HG02798 (cell line): Measurements from ENCODE around the gene SLC47A1.
A peak's percentile ranks its signal among the peaks of the same experiment; 100 is the strongest.
"Not testable (repeated sequence)": the region's sequence is repeated elsewhere in the genome, so short reads cannot be mapped to it uniquely, and the experiment has no call there.

ENCODE experiments used
- ATAC-seq: cut with Tn5 transposase; IDR thresholded peaks from one replicate; pipeline ENCODE4 v1.9.1; 2021; ENCODE audit warnings: mild to moderate bottlenecking; ENCODE audit not compliant: unreplicated experiment, poor library complexity

The SLC47A1 gene, protein sequence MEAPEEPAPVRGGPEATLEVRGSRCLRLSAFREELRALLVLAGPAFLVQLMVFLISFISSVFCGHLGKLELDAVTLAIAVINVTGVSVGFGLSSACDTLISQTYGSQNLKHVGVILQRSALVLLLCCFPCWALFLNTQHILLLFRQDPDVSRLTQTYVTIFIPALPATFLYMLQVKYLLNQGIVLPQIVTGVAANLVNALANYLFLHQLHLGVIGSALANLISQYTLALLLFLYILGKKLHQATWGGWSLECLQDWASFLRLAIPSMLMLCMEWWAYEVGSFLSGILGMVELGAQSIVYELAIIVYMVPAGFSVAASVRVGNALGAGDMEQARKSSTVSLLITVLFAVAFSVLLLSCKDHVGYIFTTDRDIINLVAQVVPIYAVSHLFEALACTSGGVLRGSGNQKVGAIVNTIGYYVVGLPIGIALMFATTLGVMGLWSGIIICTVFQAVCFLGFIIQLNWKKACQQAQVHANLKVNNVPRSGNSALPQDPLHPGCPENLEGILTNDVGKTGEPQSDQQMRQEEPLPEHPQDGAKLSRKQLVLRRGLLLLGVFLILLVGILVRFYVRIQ

DNA sequence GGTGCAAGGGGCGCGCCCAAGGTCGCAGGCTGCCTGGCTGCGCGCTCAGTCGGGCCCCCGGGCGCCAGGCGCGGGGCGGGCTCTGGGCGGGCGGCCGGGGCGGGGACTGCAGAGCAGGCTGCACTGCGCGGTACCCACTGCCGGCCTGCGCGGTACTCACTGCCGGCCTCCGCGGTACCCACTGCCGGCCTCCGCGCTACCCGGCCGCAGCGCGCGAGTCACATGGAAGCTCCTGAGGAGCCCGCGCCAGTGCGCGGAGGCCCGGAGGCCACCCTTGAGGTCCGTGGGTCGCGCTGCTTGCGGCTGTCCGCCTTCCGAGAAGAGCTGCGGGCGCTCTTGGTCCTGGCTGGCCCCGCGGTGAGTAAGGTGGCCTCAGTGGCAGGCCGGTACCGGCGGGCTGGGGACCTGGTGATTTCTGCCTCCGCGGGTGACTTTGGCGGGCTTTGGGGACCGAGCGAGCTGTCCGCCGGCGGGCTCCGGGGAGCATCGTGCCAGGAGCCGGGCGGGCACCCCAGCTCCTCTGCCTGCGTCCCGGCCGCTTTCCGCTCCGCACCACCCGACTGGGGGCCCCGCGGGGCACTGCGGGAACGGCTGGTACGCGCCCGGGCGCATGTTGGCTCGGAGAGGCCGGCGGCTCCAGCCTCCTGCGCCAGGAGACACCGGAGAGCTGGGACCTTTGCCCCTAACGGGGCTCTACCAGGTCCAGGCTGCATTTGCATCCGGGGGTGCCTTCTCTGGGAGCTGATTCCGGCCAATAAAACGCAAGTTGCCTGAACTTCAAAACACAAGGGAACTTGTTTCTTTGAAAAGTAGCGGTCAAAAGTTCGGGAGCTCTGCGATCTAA is at the start of gene SLC47A1:
Gene SLC47A1, plus strand, starts transcription at position 137 of the 844 bp plus-strand sequence. Its CDS starts 86 bp downstream, at position 223.
- ATAC-seq = no peak

DNA sequence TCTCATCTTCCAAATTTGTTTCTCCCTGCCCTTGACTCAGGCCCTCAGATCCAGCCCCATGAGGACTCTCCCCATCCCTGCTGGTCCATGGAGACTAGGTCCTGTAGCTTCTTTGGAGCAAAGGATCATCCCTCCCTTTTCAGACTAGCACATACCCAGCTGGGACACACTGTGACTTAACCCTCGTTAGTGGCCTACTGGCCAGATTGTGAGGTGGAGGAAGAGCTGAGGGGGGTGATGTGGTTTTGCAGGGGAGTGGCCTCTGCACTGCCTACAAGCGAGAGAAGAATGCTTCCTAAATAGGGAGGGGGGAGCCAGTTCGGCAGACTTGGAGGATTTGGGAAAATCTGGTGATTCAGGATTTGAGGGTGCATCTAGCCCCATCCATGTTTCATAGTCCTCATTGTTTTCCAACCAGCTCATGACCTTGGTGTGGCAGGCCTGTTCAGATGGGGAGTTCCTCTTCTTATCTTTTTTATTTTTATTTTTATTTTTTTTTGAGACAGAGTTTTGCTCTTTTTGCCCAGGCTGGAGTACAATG is 47.8 kb upstream of the SLC47A1 start:
- ATAC-seq = no peak

GRCh38 chr17:19486351-19487023 is 47.2 kb upstream of the SLC47A1 start:
- no peak for ATAC-seq

- no peak for ATAC-seq
These were observed 46.5 kb upstream of the SLC47A1 start for GRCh38 chr17:19487024-19487600.

DNA sequence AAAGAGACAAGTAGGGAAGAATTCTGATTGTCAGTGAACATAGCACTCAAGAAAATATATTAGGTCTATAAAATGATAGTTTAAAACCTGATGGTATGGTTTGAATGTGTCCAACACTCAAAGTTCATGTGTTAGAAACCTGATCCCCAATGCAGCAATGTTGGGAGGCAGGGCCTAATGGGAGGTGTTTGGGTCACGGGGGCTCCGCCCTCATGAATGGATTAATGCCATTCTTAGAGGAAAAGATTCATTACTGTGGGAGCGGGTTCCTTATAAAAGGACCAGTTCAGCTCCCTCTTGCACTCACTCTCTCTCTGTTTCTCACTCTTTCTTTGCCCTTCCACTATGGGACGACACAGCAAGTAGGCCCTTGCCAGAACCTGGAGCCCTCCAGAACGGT is 41.5 kb upstream of the SLC47A1 start:
- no peak for ATAC-seq

DNA sequence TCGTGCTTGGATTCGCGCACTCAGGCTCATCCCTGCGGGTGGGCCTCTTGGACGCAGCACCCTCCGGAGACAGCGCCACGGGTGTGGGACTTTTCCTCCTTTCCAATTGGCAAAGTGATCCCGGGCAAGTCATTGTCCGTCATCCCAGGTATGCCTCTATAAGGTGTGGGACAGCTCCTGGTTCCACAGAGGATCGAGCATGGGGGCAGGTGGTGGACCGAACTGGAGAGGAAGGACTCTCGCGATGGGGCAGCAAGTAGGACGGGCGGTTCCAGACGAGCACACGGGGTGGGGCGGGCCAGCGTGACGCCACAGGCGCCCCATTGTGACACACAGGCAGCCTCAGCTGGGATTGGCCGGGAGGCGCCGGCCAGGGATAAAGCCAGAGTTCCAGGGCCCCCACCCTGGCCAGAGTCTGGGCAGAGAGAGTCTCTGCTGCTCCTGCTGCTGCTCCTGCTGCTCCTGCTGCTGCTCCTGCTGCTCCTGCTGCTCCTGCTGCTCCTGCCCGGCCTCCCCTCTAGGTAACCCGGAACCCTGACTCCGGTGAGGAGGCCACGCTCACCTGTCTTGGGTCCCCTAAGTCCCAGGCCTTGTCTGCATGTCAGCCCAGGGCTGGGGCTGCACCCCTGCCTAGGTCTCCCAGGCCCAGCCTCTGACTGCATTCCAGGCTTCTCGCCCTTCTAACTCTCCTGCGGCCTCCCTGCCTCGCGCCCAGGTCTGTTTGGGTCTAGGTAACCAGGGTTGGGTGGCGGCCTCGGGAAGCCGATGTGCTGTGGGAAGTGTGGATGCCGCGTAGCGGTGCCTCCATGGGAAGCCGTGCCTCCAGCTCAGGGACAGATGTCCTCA is 38.5 kb upstream of the SLC47A1 start:
- no peak for ATAC-seq

DNA sequence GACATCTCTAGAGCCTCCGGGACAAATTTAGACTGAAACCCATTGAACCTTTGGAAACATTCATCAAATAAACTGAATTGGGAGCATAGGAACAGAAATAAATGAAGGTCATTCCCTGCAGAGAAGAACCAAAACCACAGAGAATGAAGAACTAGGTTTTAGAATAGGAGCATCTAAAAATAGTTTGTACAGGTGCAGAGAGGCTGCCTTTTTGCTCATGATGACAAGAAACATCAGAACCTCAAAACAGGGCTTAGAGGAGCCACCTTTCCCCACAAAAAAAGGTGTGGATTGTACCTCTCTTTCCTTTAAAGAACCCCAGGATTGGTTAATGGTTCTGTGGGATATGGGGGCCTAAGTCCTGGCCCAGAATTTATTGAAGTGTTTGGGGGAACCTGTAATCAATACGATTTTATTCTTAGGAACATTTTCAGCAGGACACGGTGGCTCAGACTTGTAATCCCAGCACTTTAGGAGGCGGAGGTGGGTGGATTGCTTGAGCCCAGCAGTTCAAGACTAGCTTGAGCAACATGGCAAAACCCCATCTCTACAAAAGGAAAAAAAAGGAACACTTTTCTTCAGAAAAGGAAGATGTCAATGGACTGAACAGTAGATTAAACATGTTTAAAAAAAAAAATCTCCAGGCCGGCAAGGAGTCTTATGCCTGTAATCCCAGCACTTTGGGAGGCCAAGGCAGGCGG is 37.7 kb upstream of the SLC47A1 start:
- ATAC-seq = no peak

GRCh38 chr17:19497624-19498023 is 36.0 kb upstream of the SLC47A1 start:
- no peak for ATAC-seq

DNA sequence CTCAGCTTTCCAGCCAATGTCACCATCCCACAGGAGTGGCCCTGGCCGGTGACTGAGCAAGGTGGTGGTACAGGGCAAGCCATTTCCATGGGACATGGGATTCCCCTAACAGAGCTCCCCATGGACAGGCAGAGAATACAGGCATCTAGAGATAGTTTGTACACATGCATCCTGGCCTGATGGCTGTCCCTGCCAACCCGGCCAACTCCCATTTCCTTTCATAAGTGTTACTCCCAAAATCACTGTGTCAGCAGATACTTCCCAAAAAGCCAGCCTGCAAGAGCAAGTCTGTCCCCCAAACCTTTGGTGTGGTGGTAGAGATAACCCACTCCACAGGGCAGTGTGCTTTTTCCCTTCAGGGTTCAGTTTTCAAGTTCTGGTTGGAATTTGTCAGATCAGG is 32.4 kb upstream of the SLC47A1 start:
- no peak for ATAC-seq

DNA sequence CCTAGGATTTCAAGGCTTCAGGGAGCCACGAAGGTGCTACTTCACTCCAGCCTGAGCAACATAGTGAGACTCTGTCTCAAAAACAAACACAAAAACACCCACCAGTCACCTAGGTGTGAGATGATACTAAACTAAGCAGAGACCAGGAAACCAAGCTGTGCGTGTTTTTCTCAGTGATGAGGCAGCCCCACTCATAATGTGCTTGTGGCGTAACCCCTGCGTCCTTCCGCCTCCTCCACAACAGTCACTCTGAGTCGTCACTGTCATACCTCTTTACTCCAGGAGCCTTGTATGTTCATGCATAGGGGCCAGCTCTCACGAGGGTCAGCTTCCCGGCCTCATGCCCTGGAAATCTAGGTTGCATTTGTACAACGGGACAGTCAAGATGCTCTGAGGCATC is 31.1 kb upstream of the SLC47A1 start:
- ATAC-seq = no peak

DNA sequence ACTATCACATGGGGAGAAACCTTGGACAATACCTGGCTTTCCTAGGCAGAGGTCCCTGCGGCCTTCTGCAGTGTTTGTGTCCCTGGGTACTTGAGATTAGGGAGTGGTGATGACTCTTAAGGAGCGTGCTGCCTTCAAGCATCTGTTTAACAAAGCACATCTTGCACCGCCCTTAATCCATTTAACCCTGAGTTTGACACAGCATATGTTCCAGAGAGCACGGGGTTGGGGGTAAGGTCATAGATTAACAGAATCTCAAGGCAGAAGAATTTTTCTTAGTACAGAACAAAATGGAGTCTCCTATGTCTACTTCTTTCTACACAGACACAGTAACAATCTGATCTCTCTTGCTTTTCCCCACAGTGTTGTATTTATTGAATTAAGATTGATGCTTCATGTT is 28.1 kb upstream of the SLC47A1 start:
- ATAC-seq = not testable (repeated sequence)

GRCh38 chr17:19507775-19508576 is 25.7 kb upstream of the SLC47A1 start:
- ATAC-seq = peak; percentile 88

DNA sequence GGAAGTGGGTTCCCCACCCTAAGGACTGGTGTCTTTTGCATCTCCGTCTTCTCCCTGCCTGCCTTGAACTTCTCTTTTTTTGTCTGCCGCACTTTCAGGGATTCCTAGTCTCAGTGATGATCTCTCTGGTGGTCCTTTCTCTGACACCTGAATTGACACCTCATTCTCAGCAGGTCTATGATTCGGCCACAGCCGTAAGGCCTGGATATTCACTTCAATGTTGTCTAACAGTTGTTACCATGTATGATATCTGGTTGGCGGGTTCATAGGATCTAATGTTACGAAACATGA is 25.1 kb upstream of the SLC47A1 start:
- no peak for ATAC-seq

GRCh38 chr17:19509281-19509852 is 24.3 kb upstream of the SLC47A1 start:
- not testable (repeated sequence) for ATAC-seq

GRCh38 chr17:19510903-19511302 is 22.8 kb upstream of the SLC47A1 start:
- no peak for ATAC-seq

GRCh38 chr17:19513897-19514488 is 19.7 kb upstream of the SLC47A1 start:
- ATAC-seq = no peak

DNA sequence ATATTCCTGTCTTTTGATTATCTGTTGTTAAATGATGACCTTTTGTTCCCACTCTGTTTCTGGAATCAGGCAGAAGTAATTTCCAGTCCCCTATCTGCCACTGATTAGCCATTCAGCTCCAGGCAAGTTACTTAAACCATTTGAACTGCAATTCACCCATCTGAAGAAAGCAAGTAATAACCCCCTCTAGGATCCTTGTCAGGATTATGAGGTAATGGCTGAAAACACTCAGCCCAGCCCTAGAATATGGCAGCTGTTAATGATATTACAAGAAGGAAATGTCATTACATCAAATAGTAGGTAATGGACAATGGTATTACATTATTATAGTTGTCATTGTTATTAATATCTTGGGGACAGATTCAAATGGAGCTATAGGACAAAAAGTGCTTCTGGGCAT is 16.0 kb upstream of the SLC47A1 start:
- ATAC-seq = no peak
